Femur (tissue), 1 donor: ENCODE results near the gene AURKB.
"Not testable (repeated sequence)": the region's sequence is repeated elsewhere in the genome, so short reads cannot be mapped to it uniquely, and the experiment has no call there.

Source experiments
- DNase-seq: peaks from one replicate; pipeline ENCODE4 v3.0.0-alpha.2; 2017

Gene AURKB

GRCh38 chr17:8187517-8188262, 22.7 kb downstream of the AURKB start:
- DNase-seq = peak; percentile 97

DNA sequence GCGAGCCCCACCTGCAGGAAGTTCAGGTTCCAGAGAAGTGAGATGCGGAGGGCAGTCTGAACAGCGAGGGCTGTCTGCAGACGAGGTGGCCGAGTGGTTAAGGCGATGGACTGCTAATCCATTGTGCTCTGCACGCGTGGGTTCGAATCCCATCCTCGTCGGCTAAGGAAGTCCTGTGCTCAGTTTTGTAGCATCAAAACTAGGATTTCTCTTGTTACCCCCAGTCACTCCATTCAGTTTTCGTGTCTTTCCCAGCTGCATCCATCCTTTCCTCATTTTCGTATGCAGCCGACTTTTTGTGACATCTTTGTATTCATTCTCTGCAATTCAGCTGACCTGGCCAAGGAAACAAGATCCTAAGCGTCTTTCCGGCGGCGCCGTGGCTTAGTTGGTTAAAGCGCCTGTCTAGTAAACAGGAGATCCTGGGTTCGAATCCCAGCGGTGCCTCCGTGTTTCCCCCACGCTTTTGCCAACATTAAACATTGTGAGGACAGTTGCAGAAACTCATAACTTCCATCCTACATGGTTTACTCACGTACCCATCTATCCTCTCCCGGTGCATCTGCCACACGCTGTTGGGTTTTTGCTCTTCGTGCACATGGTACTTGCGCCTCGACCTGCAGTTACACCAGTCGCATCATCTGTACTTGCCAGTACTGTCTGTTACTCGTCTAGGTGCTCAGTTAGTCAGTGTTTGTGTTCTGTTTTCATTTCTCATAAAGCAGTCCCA, 23.4 kb downstream of the AURKB start:
- DNase-seq = peak; percentile 98

DNA sequence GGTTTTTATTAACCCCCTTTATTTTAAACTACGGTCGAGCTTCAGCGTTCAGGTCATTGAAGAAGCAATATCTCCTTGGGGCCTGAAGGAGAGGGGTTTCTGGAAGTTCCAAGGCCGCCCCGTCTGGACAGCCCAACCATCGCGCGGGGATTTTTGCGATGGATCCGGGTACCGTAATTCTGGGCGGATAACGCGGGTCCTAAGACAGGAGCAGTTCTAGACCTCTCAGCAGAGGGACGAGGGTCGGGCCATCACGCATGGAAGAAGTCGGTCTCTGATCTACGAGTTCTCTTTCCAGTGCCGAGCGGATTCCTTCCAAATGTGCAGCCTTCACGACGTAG, 24.0 kb downstream of the AURKB start:
- no peak for DNase-seq

DNA sequence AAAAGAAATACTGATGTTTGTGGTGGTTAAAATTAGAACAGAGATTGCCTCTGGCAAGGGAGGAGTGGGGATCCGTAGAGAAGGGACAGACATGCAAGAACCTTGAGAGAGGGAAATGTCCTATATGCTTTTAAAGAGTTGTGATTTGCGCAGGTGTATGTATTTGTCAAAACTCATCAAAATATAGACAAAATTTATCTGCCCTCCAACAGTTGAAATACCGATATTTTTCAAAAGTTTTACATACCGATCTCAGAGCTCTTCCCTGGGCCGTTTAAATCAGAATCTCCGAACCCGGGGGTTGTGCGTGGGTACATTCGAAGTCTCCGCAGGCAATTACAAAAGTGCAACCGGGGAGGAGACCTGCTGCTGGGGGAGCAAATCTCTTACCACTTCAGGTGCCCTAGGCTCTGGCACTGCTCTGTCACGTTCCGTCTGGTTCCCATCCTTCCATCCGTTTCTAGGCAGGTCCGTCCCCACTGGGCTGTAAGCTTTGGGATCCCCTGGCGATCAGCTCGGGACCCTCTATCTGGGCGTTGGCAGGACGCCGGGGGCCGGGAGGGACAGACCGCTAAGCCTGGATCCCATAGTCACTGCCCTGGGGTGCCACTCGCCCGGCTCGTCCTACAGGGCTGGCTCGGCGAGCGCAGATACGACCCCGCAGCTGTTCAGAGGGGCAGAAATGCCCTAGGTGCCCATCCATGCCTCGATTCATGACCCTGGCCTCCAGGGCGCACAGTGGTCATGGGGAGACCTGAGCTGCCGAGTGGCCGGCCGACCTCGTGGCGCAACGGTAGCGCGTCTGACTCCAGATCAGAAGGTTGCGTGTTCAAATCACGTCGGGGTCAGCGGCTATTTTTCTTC, 24.6 kb downstream of the AURKB start:
- DNase-seq = peak; percentile 95

DNA sequence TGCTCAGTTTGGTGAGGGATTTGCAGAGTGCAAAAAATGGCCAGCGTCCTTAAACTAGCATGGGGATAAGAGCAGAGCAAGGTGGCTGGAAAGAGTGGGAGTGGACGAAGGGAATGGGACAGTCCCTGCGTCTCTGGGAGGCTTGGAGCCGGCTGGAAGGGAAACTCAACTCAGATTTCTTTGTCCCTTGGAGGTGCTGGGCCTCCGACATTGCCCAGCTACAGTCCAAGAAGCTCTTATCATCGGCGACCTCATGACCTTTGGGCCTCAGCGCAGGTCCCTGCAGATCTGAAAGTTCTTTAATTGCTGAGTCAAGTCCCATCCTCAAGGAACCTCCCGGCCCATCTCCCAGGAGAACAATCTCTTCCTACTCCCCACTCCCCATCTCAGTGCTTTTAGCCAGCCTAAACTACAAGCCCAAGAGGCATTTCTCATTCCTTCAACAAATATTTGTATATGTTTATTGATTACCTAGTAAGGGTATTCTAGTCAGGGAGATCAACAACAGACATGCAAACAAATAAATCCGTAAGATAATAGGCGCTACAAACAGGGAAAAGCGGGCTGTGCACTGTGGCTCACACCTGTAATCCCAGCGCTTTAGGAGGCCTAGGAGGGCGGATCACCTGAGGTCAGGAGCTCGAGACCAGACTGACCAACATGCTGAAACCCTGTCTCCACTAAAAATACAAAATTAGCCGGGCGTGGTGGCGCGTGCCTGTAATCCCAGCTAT, 33.2 kb downstream of the AURKB start:
- no peak for DNase-seq

- DNase-seq = peak; percentile 94
Measured at GRCh38 chr17:8176197-8176940, 34.0 kb downstream of the AURKB start, which contains the start of gene TMEM107. TMEM107 (minus strand) TSS chr17:8176380; CDS start chr17:8176286, 94 bp downstream.

- DNase-seq = peak; percentile 42
Measured at GRCh38 chr17:8175795-8176196, 34.6 kb downstream of the AURKB start.

GRCh38 chr17:8173871-8174322, 36.5 kb downstream of the AURKB start:
- DNase-seq = no peak

- DNase-seq = peak; percentile 92
Measured at GRCh38 chr17:8173056-8173870, 37.1 kb downstream of the AURKB start.

- not testable (repeated sequence) for DNase-seq
Measured at GRCh38 chr17:8170186-8170585, 40.2 kb downstream of the AURKB start.

GRCh38 chr17:8167526-8167925, 42.8 kb downstream of the AURKB start:
- DNase-seq = no peak

DNA sequence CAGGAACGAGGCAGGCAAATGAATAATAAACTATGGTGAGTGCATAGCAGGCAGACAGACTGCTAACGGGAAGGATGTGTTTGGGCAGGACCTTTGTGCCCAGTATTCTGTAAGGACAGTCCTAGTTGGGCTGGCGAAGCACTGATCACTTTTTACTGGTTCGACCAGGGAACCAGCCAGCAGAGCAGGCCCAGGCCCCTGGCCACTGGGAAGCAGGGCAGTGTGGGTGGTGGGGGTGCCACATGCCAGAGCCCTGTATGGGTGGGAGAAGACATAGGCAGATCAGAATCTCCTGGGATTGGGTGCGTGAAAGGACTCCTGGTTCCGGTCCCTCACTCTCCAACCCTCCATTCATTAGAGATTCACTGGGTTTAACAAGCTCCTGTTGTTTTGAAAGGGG, 43.6 kb downstream of the AURKB start:
- DNase-seq = no peak

DNA sequence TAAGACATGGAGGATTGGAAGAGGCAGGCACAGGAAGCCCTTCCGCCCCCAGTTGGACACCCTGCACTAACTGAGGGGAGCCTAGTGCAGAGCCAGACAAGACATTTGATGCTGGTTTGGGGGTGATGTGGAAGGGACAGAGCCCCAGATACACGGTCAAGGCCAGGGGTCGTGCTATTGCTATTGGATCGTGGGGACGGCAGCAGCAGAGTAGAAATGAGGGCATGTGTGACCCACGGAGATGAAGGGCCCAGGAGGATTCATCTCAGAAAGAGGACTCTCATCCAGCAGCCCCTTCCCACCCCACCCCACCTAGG, 45.6 kb downstream of the AURKB start:
- peak; percentile 25 for DNase-seq

GRCh38 chr17:8163978-8164814, 46.2 kb downstream of the AURKB start:
- DNase-seq = peak; percentile 78

DNA sequence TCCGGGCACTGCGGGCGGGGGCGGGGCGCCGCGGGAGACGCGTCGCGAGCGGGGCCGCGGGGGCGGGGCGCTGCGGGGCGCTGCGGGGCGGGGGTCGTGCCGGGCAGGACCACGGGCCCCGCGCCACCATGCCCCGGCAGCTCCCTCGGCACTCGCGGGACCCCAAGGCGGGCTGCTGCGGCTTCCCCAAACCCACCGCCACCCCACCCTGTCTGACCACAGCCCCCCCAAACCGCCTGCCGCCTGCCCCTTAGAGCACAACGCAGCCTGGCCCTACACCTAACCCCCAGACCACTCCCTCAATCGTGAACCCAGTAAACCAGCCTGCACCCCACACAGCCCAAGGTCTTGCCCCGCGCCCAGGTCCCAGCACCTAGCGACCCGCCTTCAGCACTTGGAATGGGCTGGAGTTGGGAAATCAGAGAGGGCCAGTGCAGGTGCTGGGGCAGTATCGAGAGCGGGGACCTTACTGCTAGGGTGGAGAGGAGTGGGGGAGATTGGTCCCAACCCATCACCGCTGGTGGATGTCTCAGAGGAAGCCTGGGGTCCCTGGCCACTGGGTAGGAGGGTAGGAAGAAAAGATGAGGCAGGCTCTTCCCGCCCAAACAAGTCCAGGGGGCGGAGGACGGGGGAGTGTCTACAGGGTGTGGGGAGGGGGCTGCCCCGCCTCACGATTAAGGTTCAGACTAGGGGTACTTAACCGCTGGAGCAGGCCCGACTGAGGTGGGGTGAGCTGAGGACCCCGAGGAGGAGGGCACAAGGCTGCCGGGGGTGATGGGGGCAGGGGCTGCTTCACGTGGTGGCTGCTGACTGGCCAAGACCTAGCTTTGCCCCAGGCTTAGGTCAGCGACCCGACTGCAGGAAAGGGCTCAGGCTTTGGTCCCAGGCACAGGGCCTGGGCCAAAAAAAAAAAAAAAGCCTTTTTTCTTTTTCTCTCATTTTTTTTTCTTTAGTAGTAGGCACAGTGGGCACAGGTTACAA, 47.1 kb downstream of the AURKB start:
- DNase-seq = peak; percentile 48

DNA sequence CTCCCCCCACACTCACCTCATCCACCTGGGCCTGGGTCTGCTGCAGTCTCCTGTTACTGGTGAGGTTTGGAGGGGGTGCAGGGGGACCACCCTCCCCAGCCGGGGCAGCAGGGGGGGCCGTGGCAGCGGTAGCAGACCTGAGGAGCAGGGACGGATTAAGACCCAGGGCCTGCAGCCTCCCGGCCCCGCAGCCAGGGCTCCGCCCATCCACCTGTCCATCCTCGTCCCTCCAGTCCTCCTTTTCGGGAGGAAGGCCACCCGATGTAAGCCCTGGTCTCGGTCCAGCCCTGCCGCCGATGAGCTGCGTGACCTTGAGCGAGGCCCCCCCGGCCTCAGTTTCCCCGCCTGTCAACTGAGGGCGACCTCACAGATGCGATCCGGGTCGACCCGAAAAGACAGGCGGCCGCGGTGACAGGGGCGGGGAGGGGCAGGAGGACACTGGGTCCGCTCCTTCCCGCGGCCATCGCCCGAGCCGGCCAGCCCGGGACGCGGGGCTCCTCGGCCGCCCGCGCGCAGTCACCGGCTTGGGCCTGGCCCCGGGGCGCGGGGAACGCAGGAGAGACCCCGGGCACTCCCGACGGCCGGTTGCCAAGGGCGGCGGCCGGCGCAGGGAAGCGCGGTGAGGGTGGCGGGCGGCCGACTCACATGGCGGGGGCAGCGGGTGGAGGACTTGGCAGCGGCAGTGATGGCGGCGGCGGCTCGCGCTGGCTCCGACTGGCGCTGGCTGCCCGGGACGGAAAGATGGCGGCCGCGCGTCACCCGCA, 48.0 kb downstream of the AURKB start, which contains the start of gene VAMP2:
Gene VAMP2, minus strand, starts transcription at position 716 of the 764 bp plus-strand sequence. Its CDS starts 69 bp downstream, at position 647.
- DNase-seq = peak; percentile 91

- DNase-seq = peak; percentile 44
Measured at GRCh38 chr17:8161289-8162232, 48.8 kb downstream of the AURKB start.
